Glomerular visceral epithelial cell (primary cell): ENCODE measurements around the gene TMEM88.
A peak's percentile ranks its signal among the peaks of the same experiment; 100 is the strongest.
"Not testable (repeated sequence)": the region's sequence is repeated elsewhere in the genome, so short reads cannot be mapped to it uniquely, and the experiment has no call there.

Experiments used
- DNase-seq: peaks from one replicate; pipeline ENCODE4 v3.0.0-alpha.2; 2016; ENCODE audit errors: extremely low spot score

Gene TMEM88

GRCh38 chr17:7856011-7856810 is 1.3 kb downstream of the TMEM88 start:
- no peak for DNase-seq

GRCh38 chr17:7856811-7857712 is 2.2 kb downstream of the TMEM88 start, which contains the start of gene NAA38:
TSS of gene NAA38 (minus strand) at chr17:7857559. CDS start at chr17:7857463, 96 bp downstream.
- DNase-seq: peak; percentile 99

- peak; percentile 91 for DNase-seq
These were observed 3.1 kb downstream of the TMEM88 start, which contains the start of gene CYB5D1 for GRCh38 chr17:7857713-7858521. TSS of gene CYB5D1 (plus strand) at chr17:7858003. CDS start at chr17:7858135, 132 bp downstream.

- DNase-seq: peak; percentile 57
These were observed 3.6 kb downstream of the TMEM88 start for GRCh38 chr17:7858522-7858810.

- DNase-seq: no peak
These were observed 4.2 kb downstream of the TMEM88 start for GRCh38 chr17:7859028-7859427.

GRCh38 chr17:7862692-7863437 is 8.0 kb downstream of the TMEM88 start:
- DNase-seq: peak; percentile 49

GRCh38 chr17:7864384-7864783 is 9.5 kb downstream of the TMEM88 start:
- not testable (repeated sequence) for DNase-seq

GRCh38 chr17:7864995-7865650 is 10.3 kb downstream of the TMEM88 start:
- no peak for DNase-seq

GRCh38 chr17:7867881-7868329 is 13.0 kb downstream of the TMEM88 start:
- no peak for DNase-seq

- DNase-seq: no peak
These were observed 18.2 kb downstream of the TMEM88 start for GRCh38 chr17:7873051-7873450.

GRCh38 chr17:7875804-7876370 is 21.0 kb downstream of the TMEM88 start:
- no peak for DNase-seq

GRCh38 chr17:7878234-7878633 is 23.4 kb downstream of the TMEM88 start:
- DNase-seq: no peak

GRCh38 chr17:7880076-7880868 is 25.4 kb downstream of the TMEM88 start:
- no peak for DNase-seq

- no peak for DNase-seq
These were observed 26.6 kb downstream of the TMEM88 start for GRCh38 chr17:7881276-7882054.

GRCh38 chr17:7882068-7882467 is 27.2 kb downstream of the TMEM88 start:
- no peak for DNase-seq

- DNase-seq: no peak
These were observed 27.8 kb downstream of the TMEM88 start for GRCh38 chr17:7882629-7883028.

GRCh38 chr17:7883781-7884386 is 29.0 kb downstream of the TMEM88 start:
- peak; percentile 66 for DNase-seq
